ENCODE measurements around the gene TUBA1C. TPM values are rescaled to one million over a fixed set of nuclear protein-coding genes. Genes with fewer than 3 reads are reported as not detected.
"Not testable (repeated sequence)": the region's sequence is repeated elsewhere in the genome, so short reads cannot be mapped to it uniquely, and the experiment has no call there.

The TUBA1C gene
- polyA plus RNA-seq, 3 donors: 110 to 155 (median 144) TPM

DNA sequence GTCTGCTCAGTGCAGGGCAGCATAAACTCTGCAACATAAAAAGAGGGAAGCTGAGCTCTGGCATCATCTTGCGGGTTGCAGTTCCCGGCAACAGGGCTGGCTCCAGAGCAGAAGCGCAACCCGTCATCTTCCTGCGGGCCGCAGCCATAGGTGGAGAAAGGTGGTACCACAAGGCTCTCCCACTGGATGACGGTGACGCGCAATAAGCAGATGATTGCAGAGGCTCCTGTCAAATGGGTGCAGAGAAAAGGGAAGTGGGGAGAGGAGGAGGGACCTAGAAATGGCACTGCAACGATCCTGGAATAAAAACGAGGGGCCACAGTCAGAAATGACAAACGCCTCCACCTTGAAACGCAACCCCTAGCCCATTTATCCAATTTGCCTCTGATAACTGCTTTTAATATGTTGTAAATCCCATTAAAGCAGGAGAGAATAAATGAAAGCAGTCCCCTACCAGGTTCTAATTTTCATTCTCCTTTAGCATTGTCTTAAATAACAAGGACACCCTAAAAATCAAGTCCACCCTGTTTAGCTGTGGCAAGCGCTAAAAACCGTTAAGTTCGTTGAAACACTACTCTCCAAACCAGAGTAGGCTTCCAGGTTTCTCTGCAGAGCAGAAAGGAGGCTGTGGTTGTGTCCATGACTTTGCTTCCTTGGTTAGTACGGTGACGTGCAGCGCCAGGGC is 30.9 kb upstream of the TUBA1C start:
- DNase-seq (ENCODE audit: extremely low read depth in 1 of 11, low read depth in 9 of 11, low spot score in 4 of 11): no peak

DNA sequence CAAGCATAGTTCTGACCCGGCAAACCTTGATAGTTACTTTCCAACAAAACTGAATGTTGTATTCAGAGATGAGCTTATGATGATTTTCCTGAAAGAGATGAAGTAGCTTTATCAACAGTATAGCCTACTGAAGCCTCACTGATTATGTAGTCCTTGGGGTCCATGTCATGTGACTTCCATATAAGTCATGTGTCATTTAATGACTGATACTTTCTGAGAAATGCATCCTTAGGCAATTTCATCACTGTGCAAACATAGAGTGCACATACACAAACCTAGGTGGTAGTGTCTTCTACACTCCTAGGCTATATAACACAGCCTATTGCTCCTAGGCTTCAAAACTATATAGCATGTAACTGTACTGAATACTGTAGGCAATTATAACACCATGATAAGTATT is 28.5 kb upstream of the TUBA1C start:
- no peak for DNase-seq (ENCODE audit: extremely low read depth in 1 of 11, low read depth in 9 of 11, low spot score in 4 of 11)

DNA sequence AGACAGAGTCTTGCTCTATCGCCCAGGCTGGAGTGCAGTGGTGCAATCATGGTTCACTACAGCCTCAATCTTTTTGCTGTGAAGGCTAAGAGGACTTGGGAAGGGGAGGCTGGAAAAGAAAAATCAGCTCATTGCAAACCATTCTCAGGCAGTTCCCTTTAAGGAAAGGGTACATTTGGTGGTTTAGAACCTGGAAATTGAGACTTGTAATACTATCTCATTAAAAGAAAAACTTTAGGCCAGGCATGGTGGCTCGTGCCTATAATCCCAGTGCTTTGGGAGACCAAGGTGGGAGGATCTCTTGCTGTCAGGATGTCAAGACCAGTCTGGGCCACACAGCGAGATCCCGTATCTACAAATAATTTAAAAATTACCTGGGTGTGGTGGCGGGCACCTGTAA is 21.3 kb upstream of the TUBA1C start:
- DNase-seq (ENCODE audit: extremely low read depth in 1 of 11, low read depth in 9 of 11, low spot score in 4 of 11): no peak

DNA sequence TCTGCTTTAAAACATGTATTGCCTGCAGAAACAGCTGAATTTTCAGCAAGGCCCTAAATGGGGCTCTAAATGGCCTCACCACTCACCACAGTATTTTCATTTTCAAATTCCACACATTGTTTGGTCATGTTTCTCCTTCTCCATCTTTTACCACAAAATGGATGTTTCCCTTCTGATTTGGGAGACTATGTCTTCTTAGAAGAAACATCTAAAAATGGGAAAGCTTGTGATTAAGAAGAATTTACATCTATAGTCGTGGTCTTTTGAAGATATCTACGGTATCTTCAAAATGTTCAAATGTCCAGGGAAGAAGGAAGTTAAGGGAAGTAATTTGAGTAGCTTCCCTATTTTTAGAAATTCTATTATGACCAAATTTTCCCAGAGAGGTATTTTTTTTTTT is 20.7 kb upstream of the TUBA1C start:
- DNase-seq (ENCODE audit: extremely low read depth in 1 of 11, low read depth in 9 of 11, low spot score in 4 of 11): no peak

DNA sequence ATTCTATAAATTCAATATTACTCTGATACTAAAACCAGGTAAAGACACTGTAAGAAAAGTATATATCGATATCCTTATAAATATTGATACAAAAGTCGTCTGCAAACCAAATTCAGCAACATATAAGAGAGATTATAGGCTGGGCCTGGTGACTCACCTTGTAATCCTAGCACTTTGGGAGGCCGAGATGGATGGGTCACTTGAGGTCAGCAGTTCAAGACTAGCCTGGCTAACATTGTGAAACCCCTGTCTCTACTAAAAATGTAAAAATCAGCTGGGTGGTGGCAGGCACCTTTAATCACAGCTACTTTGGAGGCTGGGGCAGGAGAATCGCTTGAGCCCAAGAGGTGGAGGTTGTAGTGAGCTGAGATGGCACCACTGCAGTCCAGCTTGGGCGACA is 13.5 kb upstream of the TUBA1C start:
- DNase-seq (ENCODE audit: extremely low read depth in 1 of 11, low read depth in 9 of 11, low spot score in 4 of 11): no peak

DNA sequence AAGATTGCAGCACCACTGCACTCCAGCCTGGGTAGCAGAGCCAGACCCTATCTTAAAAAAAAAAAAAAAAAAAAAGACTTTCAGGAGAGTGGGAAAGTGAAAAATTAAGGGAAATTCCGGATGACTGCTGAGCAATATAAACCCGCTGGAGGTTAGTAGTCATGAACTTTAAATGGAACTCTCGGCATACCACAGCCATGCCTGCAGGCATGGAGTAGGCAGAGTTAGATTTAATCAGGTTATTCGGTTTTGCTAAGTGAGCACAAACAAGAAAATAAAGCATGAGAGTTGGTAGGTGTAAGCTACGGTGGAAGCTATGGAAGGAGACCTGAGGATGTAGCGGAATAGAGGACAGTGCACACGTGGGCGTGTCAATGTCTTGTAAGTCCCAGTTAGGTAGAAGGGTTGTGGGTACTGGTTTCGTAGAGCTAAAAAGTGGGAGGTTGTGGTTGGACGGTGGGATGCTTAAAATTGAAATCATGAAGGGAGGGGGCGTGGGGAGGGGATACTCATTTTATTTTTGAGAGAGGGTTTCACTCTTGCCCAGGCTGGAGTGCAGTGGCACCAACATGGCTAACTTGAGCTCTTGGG is 11.8 kb upstream of the TUBA1C start:
- DNase-seq (ENCODE audit: extremely low read depth in 1 of 11, low read depth in 9 of 11, low spot score in 4 of 11): peak in 2 of 11 donors; percentile 31 to 43

DNA sequence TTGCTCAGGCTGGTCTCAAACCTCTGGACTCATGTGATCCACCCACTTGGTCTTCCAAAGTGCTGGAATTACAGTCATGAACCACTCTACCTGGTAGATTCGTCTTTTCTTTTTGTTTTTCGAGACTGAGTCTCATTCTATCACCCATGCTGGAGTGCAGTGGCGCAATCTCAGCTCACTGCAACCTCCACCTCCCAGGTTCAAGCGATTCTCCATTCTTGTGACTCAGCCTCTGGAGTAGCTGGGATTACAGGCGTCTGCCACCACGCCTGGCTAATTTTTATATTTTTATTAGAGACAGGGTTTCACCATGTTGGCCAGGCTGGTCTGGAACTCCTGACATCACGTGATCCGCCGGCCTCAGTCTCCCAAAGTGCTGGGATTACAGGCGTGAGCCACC is 9.4 kb upstream of the TUBA1C start:
- not testable (repeated sequence) for DNase-seq (ENCODE audit: extremely low read depth in 1 of 11, low read depth in 9 of 11, low spot score in 4 of 11)

DNA sequence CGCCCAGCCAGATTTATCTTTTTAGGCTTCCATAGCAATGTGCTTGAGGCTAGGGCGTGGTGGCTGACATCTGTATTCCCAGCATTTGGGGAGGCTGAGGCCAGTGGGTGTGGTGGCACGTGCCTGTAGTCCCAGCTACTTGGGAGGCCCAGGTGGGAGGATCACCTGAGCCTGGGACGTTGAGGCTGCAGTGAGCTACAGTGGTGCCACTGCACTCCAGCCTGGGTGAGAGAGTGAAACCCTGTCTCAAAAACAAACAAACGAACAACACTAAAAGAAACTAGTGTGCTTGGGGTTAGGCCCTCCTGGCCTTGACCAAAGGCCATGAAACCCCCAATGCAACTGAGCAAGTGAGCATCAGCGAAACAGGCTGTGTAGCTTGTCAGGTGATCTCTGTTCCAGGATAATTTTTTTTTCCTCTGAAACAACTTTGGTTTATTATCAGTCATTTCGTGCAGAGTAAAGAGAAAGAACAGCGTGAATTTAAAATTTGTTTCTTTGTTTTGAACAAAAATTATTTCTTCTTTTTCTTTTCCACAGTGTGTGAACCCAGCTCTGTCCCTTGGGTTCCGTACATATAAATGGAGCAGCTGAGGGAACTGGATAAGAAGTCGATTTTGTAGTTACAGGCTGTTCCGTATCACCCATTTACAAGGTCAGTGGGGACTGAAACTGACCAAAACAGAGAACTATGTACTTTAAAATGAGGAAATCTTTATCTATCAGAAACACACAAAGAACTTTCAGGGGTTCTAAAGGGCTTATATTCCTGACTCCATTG is 8.8 kb upstream of the TUBA1C start:
- DNase-seq (ENCODE audit: extremely low read depth in 1 of 11, low read depth in 9 of 11, low spot score in 4 of 11): no peak

DNA sequence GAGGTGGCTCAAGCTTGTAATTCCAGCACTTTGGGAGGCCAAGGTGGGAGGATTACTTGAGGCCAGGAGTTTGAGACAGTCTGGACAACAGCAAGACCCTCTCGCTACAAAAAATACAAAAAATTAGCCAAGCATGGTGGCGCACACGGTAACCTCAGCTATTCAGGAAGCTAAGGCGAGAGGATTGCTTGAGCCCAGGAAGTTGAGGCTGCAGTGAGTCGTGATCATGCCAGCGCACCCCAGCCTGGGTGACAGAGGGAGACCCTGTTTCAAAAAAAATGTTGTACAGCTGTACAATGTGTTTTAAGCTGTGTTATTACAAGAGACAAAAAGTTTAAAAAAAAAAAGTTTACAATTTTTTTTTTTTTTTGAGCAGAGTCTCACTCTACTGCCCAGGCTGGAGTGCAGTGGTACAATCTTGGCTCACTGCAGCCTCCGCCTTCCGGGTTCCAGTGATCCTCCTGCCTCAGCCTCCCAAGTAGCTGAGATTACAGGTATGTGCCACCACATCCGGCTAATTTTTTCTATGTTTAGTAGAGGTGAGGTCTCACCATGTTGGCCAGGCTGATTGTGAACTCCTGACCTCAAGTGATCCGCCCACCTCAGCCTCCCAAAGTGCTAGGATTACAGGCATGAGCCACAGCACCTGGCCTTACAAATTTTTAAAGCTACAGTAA is 7.2 kb upstream of the TUBA1C start:
- DNase-seq (ENCODE audit: extremely low read depth in 1 of 11, low read depth in 9 of 11, low spot score in 4 of 11): not testable (repeated sequence)

DNA sequence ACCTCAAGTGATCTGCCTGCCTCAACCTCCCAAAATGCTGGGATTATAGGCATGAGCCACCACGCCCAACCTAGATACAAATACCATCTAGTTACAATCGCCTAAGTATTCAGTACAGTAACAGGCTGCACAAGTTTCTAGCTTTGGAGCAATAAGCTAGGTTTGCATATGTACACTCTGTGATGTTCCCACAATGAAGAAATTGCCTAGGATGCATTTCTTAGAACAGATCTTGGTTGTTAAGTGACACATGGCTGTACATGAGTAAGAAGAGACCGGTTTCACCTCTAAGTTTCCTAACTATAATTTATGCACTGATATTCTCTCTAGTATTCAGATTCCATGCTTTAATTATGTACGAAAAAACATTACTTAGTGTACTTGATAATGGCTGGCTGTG is 5.4 kb upstream of the TUBA1C start:
- DNase-seq (ENCODE audit: extremely low read depth in 1 of 11, low read depth in 9 of 11, low spot score in 4 of 11): no peak

DNA sequence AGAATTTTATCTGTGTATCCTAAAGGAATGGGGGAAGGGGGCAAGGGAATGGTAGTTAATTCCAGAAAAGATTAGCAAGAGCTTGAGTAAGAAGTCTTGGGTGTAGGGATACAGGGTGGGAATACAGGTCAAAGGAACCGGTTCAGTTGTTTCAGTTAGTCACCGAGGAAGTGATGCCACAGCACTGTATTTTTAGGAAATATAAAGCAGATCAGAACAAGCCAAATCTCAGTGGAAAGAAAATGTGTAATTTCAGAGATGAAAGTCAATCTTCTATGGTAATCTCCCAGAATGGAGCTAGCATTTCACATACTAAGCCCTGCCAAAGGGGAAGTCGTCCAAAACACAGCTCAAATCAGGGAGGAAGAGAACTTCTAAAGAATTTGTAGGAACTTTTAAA is 4.7 kb upstream of the TUBA1C start:
- DNase-seq (ENCODE audit: extremely low read depth in 1 of 11, low read depth in 9 of 11, low spot score in 4 of 11): no peak

DNA sequence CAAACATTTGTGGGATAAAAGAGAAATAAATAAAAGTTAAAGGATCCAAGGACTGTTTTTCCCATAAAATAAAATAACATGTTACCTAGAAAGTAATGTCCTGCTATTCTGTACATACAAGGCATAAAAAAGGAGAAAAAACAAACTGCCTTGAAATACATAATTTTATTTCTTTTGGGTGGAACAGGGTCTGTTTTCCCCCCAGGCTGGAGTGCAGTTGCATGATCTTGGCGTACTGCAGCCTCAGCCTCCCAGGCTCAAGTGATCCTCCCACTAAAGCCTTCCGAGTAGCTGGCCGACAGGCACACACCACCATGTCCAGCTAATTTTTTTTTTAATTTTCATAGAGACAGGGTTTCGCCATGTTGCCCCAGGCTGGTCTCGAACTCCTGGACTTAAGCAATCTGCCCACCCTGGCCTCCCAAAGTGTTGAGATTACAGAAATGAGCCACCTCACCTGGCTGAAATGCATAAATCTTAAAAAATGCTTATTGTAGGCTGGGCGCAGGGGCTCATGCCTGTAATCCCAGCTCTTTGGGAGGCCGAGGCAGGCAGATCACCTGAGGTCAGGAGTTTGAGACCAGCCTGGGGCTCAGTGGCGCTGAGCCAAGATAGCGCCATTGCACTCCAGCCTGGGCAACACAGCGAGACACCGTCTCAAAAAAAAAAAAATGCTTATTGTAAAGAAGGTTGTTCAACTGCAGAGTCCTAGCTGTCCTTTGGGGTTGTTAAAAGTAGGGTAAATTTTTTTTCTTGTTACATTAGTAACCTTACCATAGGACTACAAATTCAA is 4.1 kb upstream of the TUBA1C start:
- no peak for DNase-seq (ENCODE audit: extremely low read depth in 1 of 11, low read depth in 9 of 11, low spot score in 4 of 11)

DNA sequence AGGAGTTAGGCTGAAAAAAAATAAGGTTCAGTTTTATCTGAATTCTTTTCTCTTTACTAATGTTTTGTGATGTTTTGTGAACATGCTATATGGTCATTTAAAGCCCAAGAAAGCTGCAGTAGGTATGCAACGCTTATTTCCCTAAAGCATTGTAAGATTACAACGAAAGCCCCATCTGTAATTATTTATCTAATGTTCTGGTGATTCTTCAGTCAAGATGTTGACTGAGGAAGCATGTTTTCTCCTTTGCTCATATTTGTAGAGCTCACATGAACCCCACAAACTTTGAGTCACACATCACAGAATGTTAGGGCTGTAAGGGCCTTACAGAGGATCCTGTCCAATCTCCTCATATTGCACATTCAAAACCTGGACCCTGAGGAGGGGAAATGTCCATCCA is 3.2 kb upstream of the TUBA1C start:
- DNase-seq (ENCODE audit: extremely low read depth in 1 of 11, low read depth in 9 of 11, low spot score in 4 of 11): no peak

DNA sequence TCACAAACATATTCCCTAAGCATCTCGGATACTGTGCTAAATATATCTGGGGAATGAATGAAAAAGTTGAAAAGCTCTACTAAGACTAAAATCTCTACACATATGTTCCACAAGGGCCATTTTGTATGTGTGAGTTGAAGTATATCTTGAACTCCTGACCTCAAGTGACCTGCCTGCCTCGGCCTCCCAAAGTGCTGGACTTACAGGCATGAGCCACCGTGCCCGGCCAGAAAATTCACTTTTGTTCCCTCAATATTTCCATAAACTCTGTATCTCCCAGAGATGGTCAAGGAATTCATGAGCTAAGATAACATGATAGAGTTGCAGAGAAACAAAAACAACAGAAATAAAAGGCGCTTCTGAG is 1.5 kb upstream of the TUBA1C start:
- DNase-seq (ENCODE audit: extremely low read depth in 1 of 11, low read depth in 9 of 11, low spot score in 4 of 11): no peak

DNA sequence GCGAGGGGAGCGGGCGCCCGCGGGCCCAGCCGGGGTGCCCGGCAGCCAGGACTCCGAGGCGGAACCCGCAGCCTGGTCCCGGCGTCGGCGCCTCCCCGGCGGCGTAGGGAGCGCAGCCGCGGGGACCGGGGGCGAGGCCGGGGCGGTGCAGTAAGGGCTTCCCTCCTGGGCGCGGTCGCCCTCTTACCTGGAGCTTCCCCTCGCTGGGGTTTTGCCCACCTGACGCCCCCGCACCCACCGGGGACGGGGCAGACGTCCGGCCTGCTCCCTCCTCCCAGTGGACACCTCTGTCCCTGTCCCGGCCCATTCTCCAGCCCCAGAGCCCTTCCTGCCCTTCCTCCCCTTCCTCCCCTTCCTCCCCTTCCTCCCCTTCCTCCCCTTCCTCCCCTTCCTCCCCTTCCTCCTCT is 413 bp upstream of the TUBA1C start:
- DNase-seq (ENCODE audit: extremely low read depth in 1 of 11, low read depth in 9 of 11, low spot score in 4 of 11): no peak

DNA sequence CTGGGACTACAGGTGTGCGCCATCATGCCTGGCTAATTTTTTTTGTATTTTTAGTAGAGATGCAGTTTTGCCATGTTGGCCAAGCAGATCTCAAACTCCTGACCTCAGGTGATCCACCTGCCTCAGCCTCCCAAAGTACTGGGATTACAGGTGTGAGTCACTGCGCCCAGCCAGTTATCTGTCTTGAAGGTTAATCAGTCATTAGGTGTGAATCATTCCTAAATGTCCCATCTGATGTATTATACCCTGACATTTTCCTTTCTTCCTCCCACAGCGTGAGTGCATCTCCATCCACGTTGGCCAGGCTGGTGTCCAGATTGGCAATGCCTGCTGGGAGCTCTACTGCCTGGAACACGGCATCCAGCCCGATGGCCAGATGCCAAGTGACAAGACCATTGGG is 4.3 kb downstream of the TUBA1C start:
- DNase-seq (ENCODE audit: extremely low read depth in 1 of 11, low read depth in 9 of 11, low spot score in 4 of 11): not testable (repeated sequence)

DNA sequence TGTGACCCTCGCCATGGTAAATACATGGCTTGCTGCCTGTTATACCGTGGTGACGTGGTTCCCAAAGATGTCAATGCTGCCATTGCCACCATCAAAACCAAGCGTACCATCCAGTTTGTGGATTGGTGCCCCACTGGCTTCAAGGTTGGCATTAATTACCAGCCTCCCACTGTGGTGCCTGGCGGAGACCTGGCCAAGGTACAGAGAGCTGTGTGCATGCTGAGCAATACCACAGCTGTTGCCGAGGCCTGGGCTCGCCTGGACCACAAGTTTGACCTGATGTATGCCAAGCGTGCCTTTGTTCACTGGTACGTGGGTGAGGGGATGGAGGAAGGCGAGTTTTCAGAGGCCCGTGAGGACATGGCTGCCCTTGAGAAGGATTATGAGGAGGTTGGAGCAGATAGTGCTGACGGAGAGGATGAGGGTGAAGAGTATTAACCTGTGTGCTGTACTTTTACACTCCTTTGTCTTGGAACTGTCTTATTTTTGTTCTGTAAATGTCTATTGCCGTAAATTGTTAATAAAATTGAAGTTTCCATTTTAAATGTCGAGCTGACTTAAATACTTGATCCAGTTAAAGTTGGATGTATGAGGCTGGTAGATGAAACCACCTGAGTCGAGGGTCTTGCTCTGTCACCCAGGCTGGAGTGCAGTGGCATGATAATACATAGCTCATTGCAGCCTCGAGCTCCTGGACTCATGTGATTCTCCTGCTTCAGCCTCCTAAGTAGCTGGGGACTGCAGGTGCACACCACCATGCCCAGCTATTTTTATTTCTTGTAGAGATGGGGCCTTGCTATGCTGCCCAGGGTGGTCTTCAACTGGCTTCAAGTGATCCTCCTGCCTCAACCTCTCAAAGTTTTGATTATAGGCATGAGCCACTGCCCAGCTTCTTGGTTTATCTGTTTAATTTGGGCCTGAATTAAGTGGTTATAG is 8.2 kb downstream of the TUBA1C start:
- no peak for DNase-seq (ENCODE audit: extremely low read depth in 1 of 11, low read depth in 9 of 11, low spot score in 4 of 11)

DNA sequence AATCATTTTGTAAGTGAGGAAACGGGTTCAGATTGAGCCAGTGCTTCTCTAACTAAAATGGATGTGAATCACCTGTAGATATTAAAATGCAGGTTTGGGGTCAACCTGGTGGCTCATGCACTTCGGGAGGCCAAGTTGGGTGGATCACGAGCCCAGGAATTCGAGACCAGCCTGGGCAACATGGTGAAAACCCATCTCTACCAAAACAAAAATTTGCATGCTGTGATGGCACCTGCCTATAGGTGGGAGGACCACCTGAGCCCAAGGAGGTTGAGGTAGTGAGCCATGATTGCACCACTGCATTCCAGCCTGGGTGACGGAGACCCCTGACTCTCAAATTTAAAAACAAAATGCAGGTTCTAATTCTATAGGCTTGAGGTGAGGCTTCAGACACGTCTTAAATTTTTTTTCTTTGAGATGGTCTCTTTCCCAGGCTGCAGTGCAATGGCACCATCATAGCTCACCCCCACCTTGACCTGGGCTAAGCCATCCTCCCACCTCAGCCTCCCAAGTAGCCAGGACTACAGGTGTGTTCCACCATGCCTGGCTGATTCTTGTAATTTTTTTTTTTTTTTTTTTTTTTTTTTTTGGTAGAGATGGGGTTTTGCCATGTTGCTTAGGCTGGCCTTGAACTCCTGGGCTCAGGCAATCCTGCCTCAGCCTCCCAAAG is 9.0 kb downstream of the TUBA1C start:
- DNase-seq (ENCODE audit: extremely low read depth in 1 of 11, low read depth in 9 of 11, low spot score in 4 of 11): no peak

Measured in renal cortex interstitium (tissue), 11 donors.